ENCODE results near the gene LRP10.

- TF ChIP-seq CTCF (IDR thresholded peaks at IDR 0.05; ENCODE audit: poor library complexity, severe bottlenecking) (peak; percentile 30), SMC3 (conservative IDR thresholded peaks at IDR 0.05; ENCODE audit: poor library complexity) (no peak), EZH2 (IDR thresholded peaks at IDR 0.05; ENCODE audit: borderline replicate concordance, insufficient read depth, low read length, poor library complexity, severe bottlenecking) (no peak), POLR2AphosphoS5 (IDR thresholded peaks at IDR 0.05) (peak; percentile 96), RAD21 (conservative IDR thresholded peaks at IDR 0.05) (no peak), TAF1 (IDR thresholded peaks at IDR 0.05; ENCODE audit: low read depth) (peak; percentile 80), REST (IDR thresholded peaks at IDR 0.05; ENCODE audit: borderline replicate concordance) (peak; percentile 49)
Observed at GRCh38 chr14:22918804-22919600, 47.5 kb downstream of the LRP10 start, which contains the start of gene RBM23.

Measured in neural cell (in vitro differentiated cells).